ENCODE data around the gene PACSIN2.

Gene PACSIN2

DNA sequence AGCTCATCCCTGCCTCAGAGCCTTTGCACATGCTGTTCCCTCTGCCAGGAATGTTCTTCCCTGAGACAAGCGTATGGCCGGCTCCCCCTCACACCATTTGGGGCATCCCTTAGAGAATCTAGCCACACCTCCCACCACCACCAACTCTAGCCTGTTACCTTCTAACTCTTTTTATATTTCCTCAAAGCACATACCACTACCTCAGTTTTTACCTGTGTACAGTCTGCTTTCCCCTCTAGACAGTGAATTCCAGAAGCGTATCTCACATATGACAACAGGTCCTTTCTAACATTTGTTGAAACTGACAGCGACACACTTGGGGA lies 82.8 kb downstream of the PACSIN2 start:
- DNase-seq (ENCODE audit: low read depth), result no peak
- no peak overlapping the region for H3K4me3 ChIP-seq (ENCODE audit: low read depth, low read length)
- TF ChIP-seq, protein P1, sequence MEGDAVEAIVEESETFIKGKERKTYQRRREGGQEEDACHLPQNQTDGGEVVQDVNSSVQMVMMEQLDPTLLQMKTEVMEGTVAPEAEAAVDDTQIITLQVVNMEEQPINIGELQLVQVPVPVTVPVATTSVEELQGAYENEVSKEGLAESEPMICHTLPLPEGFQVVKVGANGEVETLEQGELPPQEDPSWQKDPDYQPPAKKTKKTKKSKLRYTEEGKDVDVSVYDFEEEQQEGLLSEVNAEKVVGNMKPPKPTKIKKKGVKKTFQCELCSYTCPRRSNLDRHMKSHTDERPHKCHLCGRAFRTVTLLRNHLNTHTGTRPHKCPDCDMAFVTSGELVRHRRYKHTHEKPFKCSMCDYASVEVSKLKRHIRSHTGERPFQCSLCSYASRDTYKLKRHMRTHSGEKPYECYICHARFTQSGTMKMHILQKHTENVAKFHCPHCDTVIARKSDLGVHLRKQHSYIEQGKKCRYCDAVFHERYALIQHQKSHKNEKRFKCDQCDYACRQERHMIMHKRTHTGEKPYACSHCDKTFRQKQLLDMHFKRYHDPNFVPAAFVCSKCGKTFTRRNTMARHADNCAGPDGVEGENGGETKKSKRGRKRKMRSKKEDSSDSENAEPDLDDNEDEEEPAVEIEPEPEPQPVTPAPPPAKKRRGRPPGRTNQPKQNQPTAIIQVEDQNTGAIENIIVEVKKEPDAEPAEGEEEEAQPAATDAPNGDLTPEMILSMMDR (IDR thresholded peaks at IDR 0.05; ENCODE audit: low read depth, low read length, missing control alignments), result no peak
- in situ Hi-C loops (cut with HindIII; ENCODE audit: low sequenced_read_pairs), result no loop called here

DNA sequence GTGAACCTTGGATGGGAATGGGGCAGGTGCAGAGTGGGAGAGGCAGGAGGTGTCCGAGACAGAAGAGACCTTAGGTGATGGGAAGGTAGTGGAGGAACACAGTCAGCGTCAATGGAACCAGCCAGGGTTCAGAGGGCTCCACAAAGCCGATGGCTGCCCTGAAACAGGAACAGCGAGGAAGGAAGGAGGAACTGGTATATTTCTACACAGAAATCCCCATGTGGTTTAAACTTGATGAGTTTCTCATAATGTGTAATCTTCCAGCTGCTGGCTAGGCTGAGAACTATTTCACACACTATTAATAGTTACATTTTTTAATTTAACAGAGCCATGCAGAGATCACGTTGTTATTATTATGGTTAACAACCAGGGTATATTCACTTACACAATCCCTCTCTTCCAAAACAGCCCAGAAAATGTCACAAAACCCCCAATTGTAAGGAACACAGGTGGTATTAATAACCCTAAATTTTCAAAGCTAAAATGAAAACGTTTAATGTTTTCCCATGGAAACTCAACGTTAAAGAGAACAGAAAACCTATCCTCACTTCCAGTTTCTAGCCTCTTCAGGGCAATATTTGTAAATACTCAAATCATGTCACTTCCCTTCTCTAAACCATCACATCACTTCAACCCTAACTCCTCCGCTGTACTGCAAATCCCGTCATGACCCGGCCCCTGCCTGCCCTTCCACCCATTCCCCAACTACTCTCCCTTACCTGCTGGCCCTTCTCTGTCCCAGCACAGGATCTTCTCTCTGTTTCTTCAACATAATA lies 83.3 kb downstream of the PACSIN2 start:
- TF ChIP-seq, protein P1 (IDR thresholded peaks at IDR 0.05; ENCODE audit: low read depth, low read length, missing control alignments), result no peak
- in situ Hi-C loops (cut with HindIII; ENCODE audit: low sequenced_read_pairs), result no loop called here
- DNase-seq (ENCODE audit: low read depth), result no peak
- H3K4me3 ChIP-seq (ENCODE audit: low read depth, low read length), result no peak overlapping the region

DNA sequence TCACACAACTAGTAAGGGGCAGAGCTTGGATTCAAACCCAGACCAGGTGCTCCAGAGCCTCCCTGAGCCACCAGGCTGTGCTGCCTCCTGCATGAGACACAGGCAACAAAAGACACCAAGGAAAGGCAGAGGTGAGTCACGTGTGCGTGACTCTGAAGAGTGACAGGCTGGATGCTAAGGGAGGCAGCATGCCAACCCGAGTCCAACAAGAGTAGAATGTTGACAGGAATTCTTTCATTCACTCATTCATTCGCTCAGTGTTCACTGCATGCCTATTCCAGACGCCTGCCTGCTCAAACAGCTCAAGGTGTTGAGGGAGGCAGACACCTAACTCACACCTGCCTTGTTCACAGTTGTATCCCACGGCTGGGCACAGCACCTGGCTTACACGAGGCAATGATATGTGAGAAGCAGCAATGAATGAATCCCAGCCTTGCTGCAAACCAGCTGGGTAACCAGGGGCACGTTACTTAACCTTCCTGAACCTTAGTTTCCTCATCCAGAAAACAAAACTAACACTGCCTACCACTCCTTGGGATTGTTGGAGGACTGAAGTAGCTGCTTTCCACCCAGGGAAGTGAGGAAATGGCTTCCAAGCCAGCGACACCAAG lies 84.0 kb downstream of the PACSIN2 start:
- no peak overlapping the region for H3K4me3 ChIP-seq (ENCODE audit: low read depth, low read length)
- in situ Hi-C loops (cut with HindIII; ENCODE audit: low sequenced_read_pairs), result no loop called here
- TF ChIP-seq, protein P1 (IDR thresholded peaks at IDR 0.05; ENCODE audit: low read depth, low read length, missing control alignments), result no peak
- no peak for DNase-seq (ENCODE audit: low read depth)

DNA sequence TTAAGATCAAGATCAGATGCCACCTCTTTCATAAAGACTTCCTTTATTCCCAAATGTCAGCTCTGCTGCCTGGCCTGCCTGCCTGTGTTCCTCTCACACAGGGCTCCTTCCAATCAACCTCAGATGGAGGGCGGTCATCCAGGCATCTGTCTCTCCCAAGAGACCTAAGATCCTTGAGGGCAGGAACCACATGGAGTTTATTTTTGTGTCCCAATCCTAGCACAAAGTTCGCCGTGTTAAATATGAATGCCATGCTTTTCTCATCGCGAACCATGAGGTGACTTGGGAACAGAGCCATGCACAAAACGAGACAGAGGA lies 85.2 kb downstream of the PACSIN2 start:
- in situ Hi-C loops (cut with HindIII; ENCODE audit: low sequenced_read_pairs), result no loop called here
- TF ChIP-seq, protein P1 (IDR thresholded peaks at IDR 0.05; ENCODE audit: low read depth, low read length, missing control alignments), result no peak

DNA sequence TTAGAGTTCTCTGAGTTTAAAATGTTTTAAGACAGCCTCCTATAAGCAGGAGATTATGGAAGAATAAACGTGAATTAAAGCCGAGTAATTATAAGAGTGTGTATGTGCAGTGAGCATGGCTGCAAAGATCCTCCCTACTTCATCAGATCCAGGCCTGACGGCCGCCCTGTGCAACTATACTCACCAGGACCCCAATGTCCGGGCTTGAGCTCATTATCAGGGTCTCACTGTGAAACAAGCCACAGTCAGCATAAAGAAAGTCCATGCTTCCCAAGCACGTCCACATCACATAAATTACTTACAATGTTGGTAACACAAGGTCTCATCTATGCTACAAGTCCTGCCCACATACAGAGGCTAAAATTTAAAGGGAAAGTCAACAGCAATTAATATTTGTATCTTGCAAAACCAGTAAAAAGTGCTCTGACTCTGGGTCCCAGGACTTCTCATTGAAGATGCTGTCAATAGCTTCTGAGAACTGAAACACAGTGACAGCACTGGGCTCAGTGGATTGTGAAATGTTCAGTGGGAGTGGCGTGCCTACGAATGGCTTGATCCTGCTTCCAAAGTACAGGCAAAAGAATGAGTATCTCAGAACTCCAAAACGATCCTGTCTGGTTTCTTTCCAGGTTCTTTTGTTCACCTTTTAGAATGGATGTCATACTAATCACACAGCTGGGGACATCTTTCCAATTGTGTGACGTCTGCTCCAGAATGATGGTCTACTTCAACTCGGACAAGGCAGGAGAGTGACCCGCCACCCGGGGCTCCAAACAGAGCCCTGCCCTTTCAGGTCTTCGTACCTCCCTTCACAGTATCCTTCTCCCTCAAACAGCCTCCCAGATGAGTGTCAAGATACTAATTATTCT lies 85.7 kb downstream of the PACSIN2 start:
- DNase-seq (ENCODE audit: low read depth), result no peak
- in situ Hi-C loops (cut with HindIII; ENCODE audit: low sequenced_read_pairs), result no loop called here
- TF ChIP-seq, protein P1 (IDR thresholded peaks at IDR 0.05; ENCODE audit: low read depth, low read length, missing control alignments), result no peak
- H3K4me3 ChIP-seq (ENCODE audit: low read depth, low read length), result no peak overlapping the region

More for the DNA sequence above, 85.2 kb downstream of the PACSIN2 start:
- no peak for DNase-seq (ENCODE audit: low read depth)
- no peak overlapping the region for H3K4me3 ChIP-seq (ENCODE audit: low read depth, low read length)

DNA sequence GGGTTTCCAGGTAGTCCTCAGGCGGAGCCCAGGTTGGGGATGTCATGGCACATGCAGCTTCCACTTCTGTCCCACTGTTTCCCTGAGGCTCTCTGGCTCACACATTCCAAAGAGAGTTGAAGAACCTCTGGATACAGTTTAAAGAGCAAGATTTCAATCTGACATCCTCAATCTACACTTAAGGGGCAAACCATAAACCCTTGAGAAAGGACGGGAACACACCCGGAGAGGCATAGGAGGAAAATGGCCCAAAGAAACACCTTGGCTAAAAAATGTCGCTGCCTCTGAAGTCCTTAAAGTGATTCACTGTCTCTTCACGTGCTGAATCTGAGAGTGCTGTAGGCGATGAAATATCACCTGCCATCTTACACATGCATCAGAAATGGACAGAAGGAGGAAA lies 87.0 kb downstream of the PACSIN2 start:
- in situ Hi-C loops (cut with HindIII; ENCODE audit: low sequenced_read_pairs), result no loop called here

More for the DNA sequence above, 87.0 kb downstream of the PACSIN2 start:
- no peak overlapping the region for H3K4me3 ChIP-seq (ENCODE audit: low read depth, low read length)
- TF ChIP-seq, protein P1 (IDR thresholded peaks at IDR 0.05; ENCODE audit: low read depth, low read length, missing control alignments), result no peak
- no peak for DNase-seq (ENCODE audit: low read depth)
